HUES64 (cell line): Measurements from ENCODE around the gene PTPRD.
"Not testable (repeated sequence)": the region's sequence is repeated elsewhere in the genome, so short reads cannot be mapped to it uniquely, and the experiment has no call there.

Source experiments
- H3K27ac ChIP-seq: 2 replicates; pipeline ENCODE4 v1.7.0; 2013; ENCODE audit warnings: low read depth, low read length, inconsistent platforms
- H3K27me3 ChIP-seq: 2 replicates; pipeline ENCODE4 v1.6.1; 2013; ENCODE audit warnings: mild to moderate bottlenecking, low read length; ENCODE audit not compliant: insufficient read depth
- H3K36me3 ChIP-seq: 2 replicates; pipeline ENCODE4 v1.6.1; 2013; ENCODE audit warnings: mild to moderate bottlenecking, low read length; ENCODE audit not compliant: insufficient read depth
- H3K4me1 ChIP-seq: 2 replicates; pipeline ENCODE4 v1.6.1; 2013; ENCODE audit warnings: mild to moderate bottlenecking, low read length, moderate library complexity; ENCODE audit not compliant: insufficient read depth
- H3K4me3 ChIP-seq: 2 replicates; pipeline ENCODE4 v1.5.1; 2013; ENCODE audit warnings: mild to moderate bottlenecking, low read length, moderate library complexity
- H3K9ac ChIP-seq: 2 replicates; pipeline ENCODE4 v1.6.1; 2013; ENCODE audit warnings: mild to moderate bottlenecking, low read depth, low read length
- H3K9me3 ChIP-seq: 2 replicates; pipeline ENCODE4 v1.6.1; 2013; ENCODE audit warnings: low read depth, low read length; ENCODE audit not compliant: insufficient read depth
- WGBS: fragments of 150-250, 120-280 bp; methylation state at CpG from one replicate; pipeline ENCODE4 v1.1.7; 2013; ENCODE audit warnings: missing lambda C conversion rate; 5-methylcytosine and 5-hydroxymethylcytosine counted together

The PTPRD gene

DNA sequence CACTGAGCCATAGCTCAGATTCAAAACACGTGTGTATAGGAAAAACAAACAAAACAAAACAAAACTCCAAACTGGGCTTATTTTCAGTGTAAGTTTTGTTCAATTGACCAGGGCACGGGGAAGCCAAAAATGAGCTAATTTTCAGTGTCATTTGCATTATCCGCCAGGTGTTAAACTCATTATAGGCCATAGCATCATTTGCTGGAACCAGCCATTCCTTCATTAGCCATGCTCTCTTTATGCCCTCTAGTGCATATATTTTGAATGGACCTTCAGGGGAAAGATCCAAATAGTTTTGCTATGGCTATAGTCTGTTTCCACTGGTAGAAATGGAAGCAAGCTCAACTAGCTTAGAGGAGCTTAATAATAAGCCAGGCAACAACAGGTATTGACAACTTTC lies 1608.0 kb downstream of the PTPRD start:
- H3K36me3 ChIP-seq = no peaks in the 10 kb centered on the region
- no peaks in the 10 kb centered on the region for H3K9me3 ChIP-seq
- H3K27ac ChIP-seq = no peak overlapping the region
- no peak overlapping the region for H3K4me3 ChIP-seq
- no peaks in the 10 kb centered on the region for H3K27me3 ChIP-seq
- WGBS = 90% methylated on average over 3 of the region's 3 CpGs
- H3K9ac ChIP-seq = no peak overlapping the region
- H3K4me1 ChIP-seq = no peaks in the 10 kb centered on the region

DNA sequence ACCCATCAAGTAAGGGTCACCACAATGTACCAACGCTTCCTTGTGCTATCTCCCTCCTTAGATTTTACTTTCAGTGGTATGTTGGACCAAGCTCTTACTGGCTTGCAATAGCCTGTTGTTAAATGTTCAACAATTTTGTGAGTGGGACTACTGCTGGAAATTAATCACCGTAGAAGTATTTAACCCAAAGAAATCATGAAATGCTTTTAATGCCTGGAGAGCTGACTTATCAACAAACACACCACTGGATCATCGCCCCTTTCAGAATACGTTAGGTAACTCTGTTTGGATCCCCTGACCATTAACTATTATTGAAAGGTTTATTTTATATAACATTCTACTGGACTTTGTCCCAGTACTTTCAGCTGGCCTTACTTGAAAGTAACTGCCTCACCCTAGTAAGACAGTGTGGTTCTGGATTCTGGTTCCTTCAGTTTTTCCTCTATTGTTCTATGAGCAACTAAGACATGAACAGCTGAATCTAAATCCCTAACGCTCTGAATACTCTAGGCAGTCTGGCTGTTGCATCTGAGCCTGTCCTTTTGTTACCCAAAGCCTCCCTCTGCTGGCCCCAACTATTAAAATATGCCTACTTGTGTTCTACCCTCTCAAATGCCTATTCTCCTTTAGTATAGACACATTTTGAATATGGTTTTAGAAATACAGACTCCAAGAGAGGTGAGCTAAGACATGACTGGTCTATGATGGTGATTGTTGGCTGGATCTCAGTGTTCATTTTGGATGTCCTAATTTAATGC lies 1609.8 kb downstream of the PTPRD start:
- H3K27me3 ChIP-seq = no peaks in the 10 kb centered on the region
- H3K9me3 ChIP-seq = peaks cover 5% of the 10 kb centered on the region
- H3K4me3 ChIP-seq = no peak overlapping the region
- no peak overlapping the region for H3K9ac ChIP-seq
- no peak overlapping the region for H3K27ac ChIP-seq
- H3K4me1 ChIP-seq = no peaks in the 10 kb centered on the region
- H3K36me3 ChIP-seq = no peaks in the 10 kb centered on the region
- 93% methylated on average over 5 of the region's 5 CpGs for WGBS

DNA sequence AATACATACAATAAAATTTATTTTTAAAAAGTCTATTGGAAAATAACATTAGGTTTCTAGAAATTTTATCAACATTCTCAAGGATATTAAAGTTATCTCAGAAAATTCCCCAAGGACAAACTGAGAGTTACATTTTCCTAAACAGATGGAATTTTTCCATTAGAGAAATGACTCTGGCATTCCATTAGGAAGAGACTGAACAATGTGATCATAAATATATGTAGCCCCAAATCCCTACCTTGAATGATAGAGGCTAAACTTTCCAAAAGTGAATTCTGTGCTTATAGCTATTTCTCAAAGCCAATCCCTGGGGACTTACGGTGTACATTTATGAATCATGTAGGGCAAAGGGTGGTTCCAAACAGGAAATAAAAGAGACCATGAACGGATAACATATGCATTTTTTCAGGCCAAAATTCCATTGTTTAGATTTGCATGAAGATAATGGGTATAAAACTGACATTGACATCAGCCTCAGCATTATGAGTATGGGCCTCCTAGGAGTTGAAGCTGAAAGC lies 1632.2 kb downstream of the PTPRD start:
- Histone ChIP-seq H3K36me3 (no peaks in the 10 kb centered on the region), H3K4me1 (no peaks in the 10 kb centered on the region), H3K9me3 (no peaks in the 10 kb centered on the region), H3K4me3 (no peak overlapping the region), H3K27me3 (no peaks in the 10 kb centered on the region), H3K9ac (no peak overlapping the region), H3K27ac (no peak overlapping the region)
- 93% methylated on average over 2 of the region's 2 CpGs for WGBS

DNA sequence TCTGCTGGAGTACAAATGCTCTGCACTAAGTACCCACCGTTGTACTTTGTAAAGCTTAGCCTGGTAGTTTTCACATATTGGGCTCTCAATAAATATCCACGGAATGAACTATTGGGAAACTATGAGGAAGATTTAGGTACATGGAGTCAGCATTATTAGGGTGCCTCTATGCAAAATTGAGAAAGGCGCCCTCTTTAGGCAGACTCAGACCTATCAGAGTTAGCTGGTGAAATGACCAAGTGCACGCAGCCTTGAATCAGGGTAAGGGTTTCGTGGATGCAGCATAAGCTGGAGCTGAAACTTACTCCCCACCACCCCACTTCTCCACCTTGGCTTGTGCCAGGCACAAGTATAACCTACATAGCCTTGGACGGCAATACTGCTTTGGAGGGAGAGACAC lies 1634.5 kb downstream of the PTPRD start:
- Histone ChIP-seq H3K9ac (no peak overlapping the region), H3K4me1 (no peaks in the 10 kb centered on the region), H3K4me3 (no peak overlapping the region), H3K27ac (no peak overlapping the region), H3K9me3 (no peaks in the 10 kb centered on the region), H3K27me3 (no peaks in the 10 kb centered on the region), H3K36me3 (no peaks in the 10 kb centered on the region)
- 95% methylated on average over 6 of the region's 6 CpGs for WGBS

DNA sequence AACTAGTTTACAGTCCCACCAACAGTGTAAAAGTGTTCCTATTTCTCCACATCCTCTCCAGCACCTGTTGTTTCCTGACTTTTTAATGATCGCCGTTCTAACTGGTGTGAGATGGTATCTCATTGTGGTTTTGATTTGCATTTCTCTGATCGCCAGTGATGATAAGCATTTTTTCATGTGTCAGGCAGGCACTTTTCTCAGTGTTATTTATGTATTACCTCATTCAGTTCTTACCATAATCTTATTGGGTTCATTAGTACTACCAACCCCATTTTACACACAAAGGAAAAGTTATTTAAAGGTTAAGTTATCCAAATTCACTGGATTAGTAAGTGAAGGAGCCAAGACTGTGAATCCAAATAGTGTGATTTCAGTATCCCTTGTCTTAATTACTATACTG lies 1644.5 kb downstream of the PTPRD start:
- WGBS = 86% methylated on average over 3 of the region's 3 CpGs
- H3K4me3 ChIP-seq, H3K27me3 ChIP-seq, H3K27ac ChIP-seq, H3K36me3 ChIP-seq, H3K9me3 ChIP-seq, H3K9ac ChIP-seq, H3K4me1 ChIP-seq: not testable (repeated sequence)

DNA sequence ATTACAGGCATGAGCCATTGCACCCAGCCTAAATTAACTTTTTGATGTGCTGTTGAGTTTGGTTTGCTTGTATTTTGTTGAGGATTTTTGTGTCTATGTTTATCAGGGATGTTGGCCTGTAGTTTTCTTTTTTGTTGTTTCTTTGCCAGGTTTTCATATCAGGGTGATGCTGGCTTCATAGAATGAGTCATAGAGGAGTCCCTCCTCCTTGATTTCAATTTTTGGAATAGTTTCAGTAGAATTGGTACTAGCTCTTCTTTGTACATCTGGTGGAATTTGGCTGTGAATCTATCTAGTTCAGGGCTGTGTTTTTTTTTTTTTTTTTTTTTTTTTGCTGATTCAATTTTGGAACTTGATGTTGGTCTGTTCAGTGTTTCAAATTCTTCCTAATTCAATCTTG lies 1648.9 kb downstream of the PTPRD start:
- no peaks in the 10 kb centered on the region for H3K4me1 ChIP-seq
- H3K27ac ChIP-seq = no peak overlapping the region
- no peaks in the 10 kb centered on the region for H3K36me3 ChIP-seq
- H3K9ac ChIP-seq = no peak overlapping the region
- H3K9me3 ChIP-seq = no peaks in the 10 kb centered on the region
- no peaks in the 10 kb centered on the region for H3K27me3 ChIP-seq
- no peak overlapping the region for H3K4me3 ChIP-seq

DNA sequence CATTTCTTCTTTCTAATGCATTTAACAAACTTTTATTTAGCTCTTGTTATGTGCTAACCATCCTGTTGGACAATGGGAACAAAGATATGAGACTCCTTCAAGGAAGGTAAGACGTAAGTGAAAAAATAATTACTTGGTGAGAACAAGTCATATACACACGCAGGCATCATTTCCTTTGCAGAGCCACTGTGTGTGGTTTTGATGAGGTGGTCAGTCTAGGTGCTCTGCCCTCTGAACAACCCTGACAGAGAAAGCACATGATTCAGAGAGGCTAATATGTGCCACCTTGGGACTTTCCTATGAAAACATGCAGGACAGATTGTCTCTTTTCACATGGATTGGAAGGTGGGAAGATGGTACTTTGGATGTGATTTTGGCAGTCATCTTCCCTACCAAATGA lies 1650.7 kb downstream of the PTPRD start:
- Histone ChIP-seq H3K4me1 (no peaks in the 10 kb centered on the region), H3K9me3 (no peaks in the 10 kb centered on the region), H3K36me3 (no peaks in the 10 kb centered on the region), H3K9ac (no peak overlapping the region), H3K27me3 (no peaks in the 10 kb centered on the region), H3K27ac (no peak overlapping the region), H3K4me3 (no peak overlapping the region)
- WGBS = 94% methylated on average over 2 of the region's 2 CpGs

DNA sequence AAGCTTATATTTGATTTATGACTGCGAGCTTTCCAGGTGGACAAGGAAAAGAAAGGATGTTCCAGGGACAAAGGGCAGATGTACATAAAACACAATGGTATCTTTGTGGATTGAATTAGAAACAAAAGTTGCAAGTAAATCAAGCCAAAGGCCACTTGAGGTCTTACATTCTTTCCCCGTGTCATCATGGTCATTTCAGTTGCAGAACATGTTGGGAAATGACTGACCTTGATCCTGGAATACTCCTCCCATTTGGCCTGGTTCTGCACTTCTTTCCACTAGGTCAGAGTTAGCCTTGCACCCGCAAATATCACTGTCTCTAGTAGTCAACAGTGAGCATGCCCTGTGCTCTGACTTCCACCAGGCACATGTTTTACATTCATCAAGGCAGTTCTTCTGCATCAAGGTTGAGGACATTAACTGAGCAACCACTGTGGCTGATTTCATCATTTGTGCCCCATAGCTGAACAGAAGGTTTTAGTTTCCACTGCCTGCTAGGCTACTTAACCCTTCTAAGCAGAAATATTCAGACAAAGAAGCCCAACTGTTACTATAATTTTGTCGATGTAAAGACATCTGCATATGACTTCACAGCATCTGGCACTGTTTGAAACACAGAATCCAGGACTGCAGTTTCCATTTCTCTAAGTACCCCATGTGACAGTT lies 1651.5 kb downstream of the PTPRD start:
- no peaks in the 10 kb centered on the region for H3K27me3 ChIP-seq
- 97% methylated on average over 4 of the region's 4 CpGs for WGBS
- H3K4me3 ChIP-seq = no peak overlapping the region
- peaks cover 5% of the 10 kb centered on the region; the same call in 1 of the 2 replicates for H3K4me1 ChIP-seq
- H3K9ac ChIP-seq = no peak overlapping the region
- H3K9me3 ChIP-seq = no peaks in the 10 kb centered on the region
- H3K36me3 ChIP-seq = no peaks in the 10 kb centered on the region
- H3K27ac ChIP-seq = no peak overlapping the region

DNA sequence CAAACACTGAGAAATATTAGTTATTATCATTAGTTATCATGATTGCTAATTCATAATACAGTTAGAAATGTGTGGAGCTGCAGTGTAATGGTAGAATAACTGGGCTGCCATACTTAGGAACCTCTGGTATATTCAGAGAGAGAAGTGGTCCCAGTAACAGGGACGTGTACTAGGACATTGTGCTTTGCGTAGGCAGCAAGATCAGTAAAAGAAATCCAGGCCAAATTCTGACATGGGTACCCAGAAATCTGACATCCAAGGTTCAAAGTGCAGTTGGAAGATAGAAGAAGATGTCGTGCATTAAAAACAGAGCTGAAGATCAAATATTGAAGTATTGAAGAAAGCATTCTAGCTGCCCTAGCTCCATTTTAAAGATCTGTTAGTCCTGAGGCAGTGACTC lies 1652.5 kb downstream of the PTPRD start:
- H3K27ac ChIP-seq = no peak overlapping the region
- H3K27me3 ChIP-seq = no peaks in the 10 kb centered on the region
- peaks cover 16% of the 10 kb centered on the region for H3K4me1 ChIP-seq
- H3K4me3 ChIP-seq = no peak overlapping the region
- no peaks in the 10 kb centered on the region for H3K9me3 ChIP-seq
- H3K36me3 ChIP-seq = no peaks in the 10 kb centered on the region
- 95% methylated on average over 3 of the region's 3 CpGs for WGBS
- H3K9ac ChIP-seq = no peak overlapping the region

DNA sequence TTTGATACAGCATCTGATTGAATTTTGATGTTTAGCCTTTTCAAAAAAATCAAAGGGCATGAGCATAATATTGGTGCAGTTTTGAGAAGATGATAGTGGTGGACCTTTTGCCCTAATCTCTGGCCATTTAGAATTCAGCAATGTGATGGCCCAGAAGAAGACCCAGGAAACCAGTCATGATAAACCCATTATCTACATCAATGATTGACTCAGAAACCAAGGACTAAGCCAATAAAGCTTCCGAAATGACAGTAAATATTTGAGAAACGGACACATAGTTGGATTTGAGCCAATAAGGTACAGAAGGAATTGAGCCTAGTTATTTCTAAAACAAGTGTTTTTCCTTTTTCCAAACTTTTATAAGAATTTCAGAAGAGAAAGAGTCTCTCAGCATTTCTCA lies 1654.4 kb downstream of the PTPRD start:
- Histone ChIP-seq H3K9me3 (no peaks in the 10 kb centered on the region), H3K9ac (no peak overlapping the region), H3K27ac (no peak overlapping the region), H3K36me3 (no peaks in the 10 kb centered on the region), H3K4me1 (peaks cover 22% of the 10 kb centered on the region), H3K27me3 (no peaks in the 10 kb centered on the region), H3K4me3 (no peak overlapping the region)
- 92% methylated on average over 2 of the region's 2 CpGs for WGBS

DNA sequence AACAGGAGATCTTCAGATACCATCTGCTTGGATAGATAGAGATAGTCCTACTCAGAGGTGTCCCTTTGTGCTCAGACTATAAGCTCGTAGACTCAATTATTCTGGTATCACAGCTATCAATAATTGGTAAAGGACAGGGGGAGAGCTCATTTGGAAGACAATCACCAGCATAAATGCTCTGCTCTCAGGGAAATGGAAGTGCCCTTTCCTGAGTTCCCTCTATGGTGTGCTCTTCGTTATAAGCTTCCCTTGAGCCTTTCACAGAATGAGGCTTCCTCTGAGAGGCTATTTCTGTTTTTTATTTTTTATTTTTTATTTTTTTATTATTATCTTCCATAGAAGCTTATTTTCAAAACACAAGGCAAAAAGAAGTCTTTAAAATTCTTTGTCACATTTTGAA lies 1657.5 kb downstream of the PTPRD start:
- Histone ChIP-seq H3K9me3 (no peaks in the 10 kb centered on the region), H3K4me1 (peaks cover 22% of the 10 kb centered on the region), H3K36me3 (no peaks in the 10 kb centered on the region), H3K27ac (no peak overlapping the region), H3K4me3 (no peak overlapping the region), H3K9ac (no peak overlapping the region), H3K27me3 (no peaks in the 10 kb centered on the region)
- 45% methylated on average over 2 of the region's 2 CpGs for WGBS
